Upper lobe of right lung (tissue), 1 donor: Measurements from ENCODE around the gene ITSN1. TPM values are rescaled to one million over a fixed set of nuclear protein-coding genes. Genes with fewer than 3 reads are reported as not detected.

ENCODE experiments used
- ATAC-seq: fragments of 200-7000 bp; cut with Tn5 transposase; one replicate; pipeline ENCODE4 v1.9.1; 2020; ENCODE audit warnings: mild to moderate bottlenecking, moderate library complexity
- DNase-seq: peaks from one replicate; pipeline ENCODE4 v3.0.0-alpha.2; 2020
- H3K27ac ChIP-seq: fragments of 200-600 bp; one replicate; pipeline ENCODE4 v1.8.0; 2022
- H3K27me3 ChIP-seq: fragments of 200-600 bp; one replicate; pipeline ENCODE4 v1.8.0; 2022; ENCODE audit warnings: mild to moderate bottlenecking
- H3K36me3 ChIP-seq: fragments of 200-600 bp; one replicate; pipeline ENCODE4 v1.8.0; 2022
- H3K4me1 ChIP-seq: fragments of 200-600 bp; one replicate; pipeline ENCODE4 v1.8.0; 2022
- H3K4me3 ChIP-seq: fragments of 200-600 bp; one replicate; pipeline ENCODE4 v1.8.0; 2022; ENCODE audit warnings: mild to moderate bottlenecking
- H3K9me3 ChIP-seq: fragments of 200-600 bp; one replicate; pipeline ENCODE4 v1.8.0; 2022
- intact Hi-C: fragments of 100-400 bp; cut with DNase I; formaldehyde crosslinking; loops from one replicate; pipeline ENCODE4 v1.11.0; 2022
- total RNA-seq: library from RNA; stranded (reverse); fragmentation: NEBNext Ultra II Directional; extraction: Animal tissue kit (Norgen Biotek cat#: 25700); gene quantifications from one replicate; pipeline ENCODE4 v1.2.1, GENCODE V29; 2021
- TF ChIP-seq, protein P1 (sequence below): fragments of 200-600 bp; IDR thresholded peaks from one replicate; pipeline ENCODE4 v1.8.0; 2022; ENCODE audit warnings: antibody characterized with exemption
- donor health status: DM: no; HTN: yes; CAD: no; lungs with severe emphysema.

ITSN1 gene
- total RNA-seq, 1 donor from 2014 or later, result 32.0 TPM

DNA sequence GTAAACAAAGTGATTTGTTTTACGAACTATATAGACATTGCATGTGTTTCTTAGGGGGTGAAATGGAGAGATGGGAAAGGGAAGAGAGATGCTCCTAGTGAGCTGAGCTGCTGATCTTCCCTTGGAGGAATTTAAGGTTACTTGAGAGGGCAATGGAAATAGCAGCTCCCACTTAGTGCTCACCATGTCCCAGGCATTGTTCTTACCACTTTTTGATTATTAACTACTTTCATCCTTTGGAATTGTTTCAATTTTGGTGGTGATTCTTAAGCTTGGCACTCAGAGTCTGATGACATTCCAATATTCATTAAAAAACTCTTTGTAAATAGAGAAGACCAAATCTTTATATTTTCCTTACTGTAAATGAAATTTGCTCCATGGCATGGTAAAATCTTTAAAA, 124.9 kb downstream of the ITSN1 start:
- Histone ChIP-seq H3K9me3 (no peaks in the 10 kb centered on the region), H3K27me3 (no peaks in the 10 kb centered on the region), H3K36me3 (peaks cover 18% of the 10 kb centered on the region), H3K27ac (no peak overlapping the region), H3K4me3 (no peak overlapping the region), H3K4me1 (no peaks in the 10 kb centered on the region)
- intact Hi-C loops, result no loop called here
- TF ChIP-seq, protein P1, sequence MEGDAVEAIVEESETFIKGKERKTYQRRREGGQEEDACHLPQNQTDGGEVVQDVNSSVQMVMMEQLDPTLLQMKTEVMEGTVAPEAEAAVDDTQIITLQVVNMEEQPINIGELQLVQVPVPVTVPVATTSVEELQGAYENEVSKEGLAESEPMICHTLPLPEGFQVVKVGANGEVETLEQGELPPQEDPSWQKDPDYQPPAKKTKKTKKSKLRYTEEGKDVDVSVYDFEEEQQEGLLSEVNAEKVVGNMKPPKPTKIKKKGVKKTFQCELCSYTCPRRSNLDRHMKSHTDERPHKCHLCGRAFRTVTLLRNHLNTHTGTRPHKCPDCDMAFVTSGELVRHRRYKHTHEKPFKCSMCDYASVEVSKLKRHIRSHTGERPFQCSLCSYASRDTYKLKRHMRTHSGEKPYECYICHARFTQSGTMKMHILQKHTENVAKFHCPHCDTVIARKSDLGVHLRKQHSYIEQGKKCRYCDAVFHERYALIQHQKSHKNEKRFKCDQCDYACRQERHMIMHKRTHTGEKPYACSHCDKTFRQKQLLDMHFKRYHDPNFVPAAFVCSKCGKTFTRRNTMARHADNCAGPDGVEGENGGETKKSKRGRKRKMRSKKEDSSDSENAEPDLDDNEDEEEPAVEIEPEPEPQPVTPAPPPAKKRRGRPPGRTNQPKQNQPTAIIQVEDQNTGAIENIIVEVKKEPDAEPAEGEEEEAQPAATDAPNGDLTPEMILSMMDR, result no peak
- ATAC-seq, result no peak
- DNase-seq, result no peak

DNA sequence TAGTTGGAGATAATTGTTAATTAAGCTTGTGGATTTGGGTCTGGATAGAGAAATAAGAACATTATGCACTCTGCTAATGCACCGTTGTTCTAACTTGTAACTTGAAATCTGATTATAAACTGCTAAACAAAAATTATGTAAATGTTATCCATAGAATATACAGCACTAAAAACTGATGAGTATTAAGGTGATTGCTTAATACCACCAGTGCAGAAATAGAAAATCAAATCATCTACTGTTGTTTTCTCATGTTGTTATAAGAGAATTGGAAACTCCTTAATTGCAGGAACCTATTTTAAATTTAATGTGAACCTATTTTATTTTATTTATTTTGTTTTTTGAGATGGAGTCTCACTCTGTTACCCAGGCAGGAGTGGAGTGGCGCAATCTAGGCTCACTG, 125.7 kb downstream of the ITSN1 start:
- peaks cover 20% of the 10 kb centered on the region for H3K36me3 ChIP-seq
- TF ChIP-seq, protein P1, result no peak
- H3K9me3 ChIP-seq, result no peaks in the 10 kb centered on the region
- ATAC-seq (no peak), DNase-seq (no peak)
- no peak overlapping the region for H3K27ac ChIP-seq
- no peaks in the 10 kb centered on the region for H3K27me3 ChIP-seq
- intact Hi-C loops, result no loop called here
- no peaks in the 10 kb centered on the region for H3K4me1 ChIP-seq
- no peak overlapping the region for H3K4me3 ChIP-seq

DNA sequence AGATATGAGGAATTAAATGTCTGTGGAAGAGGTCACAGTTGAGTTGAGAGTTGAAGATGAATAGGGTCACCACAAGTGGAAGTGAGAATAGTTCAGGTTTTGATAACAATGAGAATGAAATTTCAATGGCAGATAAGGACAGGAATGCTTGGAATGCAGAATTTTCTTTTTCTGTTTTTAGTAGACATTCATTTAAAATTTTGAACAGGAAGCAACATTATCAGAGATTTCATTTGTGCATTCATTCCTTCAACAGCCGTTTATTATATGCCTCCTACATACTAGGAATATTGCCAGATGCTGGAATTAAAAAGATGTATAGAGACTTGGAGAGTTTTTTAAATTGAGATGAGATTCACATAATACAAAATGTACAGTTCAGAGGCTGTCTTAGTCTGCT, 126.8 kb downstream of the ITSN1 start:
- H3K4me3 ChIP-seq, result no peak overlapping the region
- no peaks in the 10 kb centered on the region for H3K27me3 ChIP-seq
- no peaks in the 10 kb centered on the region for H3K9me3 ChIP-seq
- DNase-seq, result no peak
- intact Hi-C loops, result no loop called here
- H3K4me1 ChIP-seq, result no peaks in the 10 kb centered on the region
- TF ChIP-seq, protein P1, result no peak
- H3K27ac ChIP-seq, result no peak overlapping the region
- H3K36me3 ChIP-seq, result peaks cover 20% of the 10 kb centered on the region
- no peak for ATAC-seq

DNA sequence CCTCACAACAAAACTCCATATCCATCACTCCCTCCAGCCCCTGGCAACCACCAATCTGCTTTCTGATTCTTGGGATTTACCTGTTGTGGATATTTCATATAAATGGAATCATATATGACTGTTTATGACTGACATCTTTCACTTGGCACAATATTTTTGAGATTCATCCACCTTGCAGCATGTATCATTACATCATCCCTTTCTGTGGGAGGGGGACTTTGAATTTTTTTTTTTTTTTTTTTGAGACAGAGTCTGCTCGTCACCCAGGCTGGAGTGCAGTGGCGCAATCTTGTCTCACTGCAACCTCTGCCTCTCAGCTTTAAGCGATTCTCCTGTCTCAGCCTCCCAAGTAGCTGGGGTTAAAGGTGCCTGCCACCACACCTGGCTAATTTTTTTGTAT, 128.2 kb downstream of the ITSN1 start:
- Histone ChIP-seq H3K4me1 (no peaks in the 10 kb centered on the region), H3K9me3 (no peaks in the 10 kb centered on the region), H3K4me3 (no peak overlapping the region), H3K36me3 (peaks cover 17% of the 10 kb centered on the region), H3K27me3 (no peaks in the 10 kb centered on the region), H3K27ac (no peak overlapping the region)
- DNase-seq (no peak), ATAC-seq (no peak)
- TF ChIP-seq, protein P1, result no peak
- intact Hi-C loops, result no loop called here

DNA sequence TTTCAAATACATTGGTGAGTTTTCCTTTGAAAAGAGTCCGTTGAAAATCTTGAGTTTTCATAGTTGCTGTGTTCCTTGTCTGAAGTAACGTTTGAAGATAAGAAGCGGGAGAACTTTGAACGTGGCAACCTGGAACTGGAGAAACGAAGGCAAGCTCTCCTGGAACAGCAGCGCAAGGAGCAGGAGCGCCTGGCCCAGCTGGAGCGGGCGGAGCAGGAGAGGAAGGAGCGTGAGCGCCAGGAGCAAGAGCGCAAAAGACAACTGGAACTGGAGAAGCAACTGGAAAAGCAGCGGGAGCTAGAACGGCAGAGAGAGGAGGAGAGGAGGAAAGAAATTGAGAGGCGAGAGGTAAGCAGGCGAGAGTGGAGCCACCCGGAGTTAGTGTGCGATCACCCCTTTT, 129.7 kb downstream of the ITSN1 start:
- TF ChIP-seq, protein P1, result no peak
- Histone ChIP-seq H3K9me3 (no peaks in the 10 kb centered on the region), H3K36me3 (peaks cover 6% of the 10 kb centered on the region), H3K27ac (no peak overlapping the region), H3K4me3 (no peak overlapping the region), H3K4me1 (no peaks in the 10 kb centered on the region), H3K27me3 (no peaks in the 10 kb centered on the region)
- intact Hi-C loops, result no loop called here
- no peak for ATAC-seq
- no peak for DNase-seq

DNA sequence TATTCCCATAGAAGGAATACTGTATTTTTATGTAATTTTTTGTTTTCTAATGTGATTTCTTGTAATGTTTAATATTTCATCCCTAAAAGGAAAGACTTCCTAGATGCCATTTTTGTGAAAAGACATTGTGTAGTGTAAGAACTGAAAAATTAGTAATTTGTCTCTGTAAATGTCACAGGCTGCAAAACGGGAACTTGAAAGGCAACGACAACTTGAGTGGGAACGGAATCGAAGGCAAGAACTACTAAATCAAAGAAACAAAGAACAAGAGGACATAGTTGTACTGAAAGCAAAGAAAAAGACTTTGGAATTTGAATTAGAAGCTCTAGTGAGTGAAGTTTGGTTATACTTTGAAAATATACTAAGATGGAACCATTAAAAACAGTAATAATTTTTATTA, 132.2 kb downstream of the ITSN1 start:
- H3K27me3 ChIP-seq, result no peaks in the 10 kb centered on the region
- intact Hi-C loops, result no loop called here
- ATAC-seq, result no peak
- no peak for DNase-seq
- peaks cover 6% of the 10 kb centered on the region for H3K36me3 ChIP-seq
- TF ChIP-seq, protein P1, result no peak
- H3K4me3 ChIP-seq, result no peak overlapping the region
- no peaks in the 10 kb centered on the region for H3K9me3 ChIP-seq
- H3K27ac ChIP-seq, result no peak overlapping the region
- no peaks in the 10 kb centered on the region for H3K4me1 ChIP-seq
